ENCODE data around the gene ENDOV. TPM values are rescaled to one million over a fixed set of nuclear protein-coding genes. Genes with fewer than 3 reads are reported as not detected.

The ENDOV gene
- total and polyA plus RNA-seq, 2 donors (not counting 1 experiment from before 2014, with no cell fraction given) = 13.1 to 28.7 TPM

DNA sequence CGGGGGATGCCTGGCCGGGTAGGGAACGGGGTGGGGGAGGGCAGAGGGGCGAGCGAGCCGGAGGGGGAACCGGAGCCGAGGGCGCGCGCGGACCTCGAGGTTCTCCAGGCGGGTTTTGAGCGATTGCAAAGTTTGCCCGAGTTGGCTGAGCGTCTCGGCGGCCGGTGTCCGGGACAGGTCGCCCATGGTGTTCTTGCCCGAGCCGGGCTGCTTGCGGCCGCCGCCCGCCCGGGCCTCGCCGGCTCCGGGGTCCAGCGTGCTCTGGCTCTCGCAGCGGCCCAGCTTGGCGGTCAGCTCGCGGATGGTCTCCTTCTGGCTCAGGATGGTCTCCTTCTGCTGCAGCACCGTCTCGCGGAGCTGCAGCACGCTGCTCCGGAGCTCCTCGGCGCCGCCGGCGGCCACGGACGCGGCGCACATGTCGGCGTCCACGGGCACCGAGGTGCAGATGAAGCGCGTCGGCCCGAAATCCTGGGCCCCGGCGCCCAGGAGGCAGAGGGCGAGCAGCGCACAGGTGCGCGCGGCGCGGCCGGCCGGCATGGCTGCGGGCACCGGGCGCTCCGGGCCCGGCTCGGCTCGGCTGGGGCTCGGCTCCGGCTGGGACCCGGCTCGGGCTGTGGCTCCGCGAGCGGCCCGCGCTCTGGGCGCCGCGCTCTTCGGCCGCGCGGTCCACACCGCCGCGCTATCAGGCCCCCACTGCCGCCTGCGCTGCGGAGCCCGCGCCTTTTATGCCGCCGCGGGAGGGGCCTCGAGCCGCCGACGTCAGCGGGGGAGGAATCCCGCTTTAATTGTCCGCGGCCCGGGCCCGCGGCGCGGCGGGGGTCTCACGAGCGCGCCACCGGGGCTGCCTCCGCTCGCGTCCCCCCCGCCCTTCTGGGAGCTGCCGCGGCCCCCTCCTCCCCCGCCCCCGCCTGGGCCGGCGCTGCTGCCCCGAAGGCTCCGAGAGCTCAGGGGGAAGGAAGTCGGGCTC is 61.2 kb downstream of the ENDOV start, which contains the start of gene NPTX1:
TSS of gene NPTX1 (minus strand) at position 698 of the 967 bp plus-strand sequence. CDS start at position 537, 161 bp downstream.
- Histone ChIP-seq H4K20me1 (ENCODE audit: control insufficient read depth, extremely low read depth, insufficient read depth, low read length) (no peaks in the 10 kb centered on the region), H3K9me3 (ENCODE audit: control insufficient read depth, insufficient read depth, low read depth, low read length) (no peaks in the 10 kb centered on the region), H3K36me3 (ENCODE audit: control insufficient read depth, insufficient read depth, low read length) (peaks cover 5% of the 10 kb centered on the region), H3K4me2 (ENCODE audit: extremely low read depth, insufficient read depth, low read length) (peak within 1 kb of the TSS; percentile 87), H3K27ac (ENCODE audit: insufficient read depth, low read length) (no peak within 1 kb of the TSS), H3K27me3 (ENCODE audit: control insufficient read depth, insufficient read depth, low read length) (peaks cover 24% of the 10 kb centered on the region), H3K4me3 (replicated peaks in 1 of 4; ENCODE audit: control extremely low read depth in 1 of 4, insufficient read depth in 1 of 4, low read depth in 3 of 4, low read length in 4 of 4) (peak within 1 kb of the TSS in 3 of 4 experiments; percentile 46 to 59 (median 52)), H3K4me1 (ENCODE audit: control insufficient read depth, extremely low read depth, insufficient read depth, low read length) (peaks cover 3% of the 10 kb centered on the region), H3K9ac (ENCODE audit: insufficient read depth, low read length) (peak within 1 kb of the TSS; percentile 42), H3K79me2 (ENCODE audit: control insufficient read depth, insufficient read depth, low read length) (peaks cover 22% of the 10 kb centered on the region), H2AFZ (ENCODE audit: low read length) (no peak within 1 kb of the TSS)
- no peak for DNase-seq (ENCODE audit: low read depth in 2 of 2)
- peak; percentile 56 for TF ChIP-seq EZH2 (IDR thresholded peaks at IDR 0.05; ENCODE audit: low read length, missing control alignments)
- TF ChIP-seq, protein P1, sequence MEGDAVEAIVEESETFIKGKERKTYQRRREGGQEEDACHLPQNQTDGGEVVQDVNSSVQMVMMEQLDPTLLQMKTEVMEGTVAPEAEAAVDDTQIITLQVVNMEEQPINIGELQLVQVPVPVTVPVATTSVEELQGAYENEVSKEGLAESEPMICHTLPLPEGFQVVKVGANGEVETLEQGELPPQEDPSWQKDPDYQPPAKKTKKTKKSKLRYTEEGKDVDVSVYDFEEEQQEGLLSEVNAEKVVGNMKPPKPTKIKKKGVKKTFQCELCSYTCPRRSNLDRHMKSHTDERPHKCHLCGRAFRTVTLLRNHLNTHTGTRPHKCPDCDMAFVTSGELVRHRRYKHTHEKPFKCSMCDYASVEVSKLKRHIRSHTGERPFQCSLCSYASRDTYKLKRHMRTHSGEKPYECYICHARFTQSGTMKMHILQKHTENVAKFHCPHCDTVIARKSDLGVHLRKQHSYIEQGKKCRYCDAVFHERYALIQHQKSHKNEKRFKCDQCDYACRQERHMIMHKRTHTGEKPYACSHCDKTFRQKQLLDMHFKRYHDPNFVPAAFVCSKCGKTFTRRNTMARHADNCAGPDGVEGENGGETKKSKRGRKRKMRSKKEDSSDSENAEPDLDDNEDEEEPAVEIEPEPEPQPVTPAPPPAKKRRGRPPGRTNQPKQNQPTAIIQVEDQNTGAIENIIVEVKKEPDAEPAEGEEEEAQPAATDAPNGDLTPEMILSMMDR (conservative IDR thresholded peaks at IDR 0.05 in 1 of 2, IDR thresholded peaks at IDR 0.05 in 1 of 2; ENCODE audit: low read depth in 1 of 2, low read length in 2 of 2) = no peak

DNA sequence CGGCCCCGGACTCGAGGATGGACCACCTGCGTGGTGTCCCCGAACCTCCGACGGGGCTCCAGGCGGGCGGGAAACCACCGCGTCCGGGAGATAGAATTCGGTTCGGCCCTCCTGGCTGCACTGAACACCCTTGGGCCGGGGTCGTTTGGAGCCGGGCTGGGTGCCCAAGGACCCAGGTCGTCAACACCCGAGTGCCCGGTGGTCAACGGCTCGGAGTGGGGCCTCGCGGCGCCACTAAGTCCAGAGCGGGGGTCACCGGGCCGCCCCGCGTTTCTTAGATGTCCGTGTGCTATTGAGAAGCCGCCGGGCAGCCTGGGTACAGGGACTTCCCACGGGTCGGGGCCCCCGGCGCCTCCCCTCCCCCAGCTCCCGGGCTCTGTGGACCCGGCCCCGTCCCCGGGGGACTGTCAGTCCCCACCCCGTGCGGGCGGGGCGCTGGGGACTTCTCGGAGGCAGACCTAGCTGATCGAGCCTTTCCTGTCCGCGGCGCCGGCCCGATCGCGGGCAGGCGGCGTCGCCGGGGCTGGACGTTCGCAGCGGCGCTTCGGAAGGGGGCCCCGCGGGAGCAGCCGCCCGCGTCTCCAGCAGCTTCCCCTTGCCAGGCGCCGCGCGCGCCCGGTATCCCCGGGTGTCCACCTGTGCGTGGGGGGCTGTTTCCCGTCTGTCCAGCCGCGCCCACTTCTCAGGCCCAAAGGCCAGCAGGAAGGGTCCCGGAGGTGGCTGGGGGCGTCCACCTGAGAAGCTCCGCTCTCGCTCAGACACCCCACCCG is 62.1 kb downstream of the ENDOV start:
- peak overlapping the region; percentile 68 for H3K4me2 ChIP-seq (ENCODE audit: extremely low read depth, insufficient read depth, low read length)
- TF ChIP-seq, protein P1 (conservative IDR thresholded peaks at IDR 0.05 in 1 of 2, IDR thresholded peaks at IDR 0.05 in 1 of 2; ENCODE audit: low read depth in 1 of 2, low read length in 2 of 2) = no peak
- TF ChIP-seq EZH2 (IDR thresholded peaks at IDR 0.05; ENCODE audit: low read length, missing control alignments) = peak; percentile 63
- peaks cover 3% of the 10 kb centered on the region for H3K36me3 ChIP-seq (ENCODE audit: control insufficient read depth, insufficient read depth, low read length)
- peak overlapping the region; percentile 37 for H3K9ac ChIP-seq (ENCODE audit: insufficient read depth, low read length)
- H4K20me1 ChIP-seq (ENCODE audit: control insufficient read depth, extremely low read depth, insufficient read depth, low read length) = no peaks in the 10 kb centered on the region
- H3K4me1 ChIP-seq (ENCODE audit: control insufficient read depth, extremely low read depth, insufficient read depth, low read length) = peaks cover 3% of the 10 kb centered on the region
- H3K27me3 ChIP-seq (ENCODE audit: control insufficient read depth, insufficient read depth, low read length) = peaks cover 29% of the 10 kb centered on the region
- peak overlapping the region in 3 of 4 experiments; percentile 14 to 42 (median 25) for H3K4me3 ChIP-seq (replicated peaks in 1 of 4; ENCODE audit: control extremely low read depth in 1 of 4, insufficient read depth in 1 of 4, low read depth in 3 of 4, low read length in 4 of 4)
- no peaks in the 10 kb centered on the region for H3K9me3 ChIP-seq (ENCODE audit: control insufficient read depth, insufficient read depth, low read depth, low read length)
- H3K79me2 ChIP-seq (ENCODE audit: control insufficient read depth, insufficient read depth, low read length) = peaks cover 22% of the 10 kb centered on the region
- no peak for DNase-seq (ENCODE audit: low read depth in 2 of 2)
- H3K27ac ChIP-seq (ENCODE audit: insufficient read depth, low read length) = no peak overlapping the region
- H2AFZ ChIP-seq (ENCODE audit: low read length) = no peak overlapping the region

All from fibroblast of lung (primary cell).